GM19467 (cell line): Measurements from ENCODE around the gene KRT74.

Experiments used
- ATAC-seq: cut with Tn5 transposase; IDR thresholded peaks from one replicate; pipeline ENCODE4 v1.9.1; 2021; ENCODE audit warnings: mild to moderate bottlenecking, moderate library complexity; ENCODE audit not compliant: unreplicated experiment

KRT74 gene

DNA sequence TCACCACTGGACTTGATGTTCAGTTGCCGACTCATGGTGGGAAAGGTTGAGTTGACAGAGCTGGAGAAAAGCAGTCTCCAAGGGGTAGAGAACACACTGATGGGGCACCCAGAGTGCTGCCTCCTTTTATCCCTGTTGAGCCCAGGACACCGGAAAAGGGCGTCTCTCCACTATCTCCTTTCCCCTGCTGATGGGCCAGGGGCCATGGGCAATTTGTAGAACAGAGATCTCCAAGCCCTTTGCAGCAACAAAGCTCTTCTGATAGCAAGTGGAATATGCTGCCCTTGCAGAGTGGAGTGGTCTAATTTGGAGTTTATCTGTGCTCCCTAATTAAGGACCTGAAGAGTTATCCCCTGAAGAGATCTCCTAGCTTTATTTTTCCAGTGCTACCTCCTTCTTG is at the start of gene KRT74:
Gene KRT74 (minus strand): TSS at position 101 of the 400 bp plus-strand sequence. CDS start 66 bp downstream, at position 35.
- ATAC-seq = no peak

DNA sequence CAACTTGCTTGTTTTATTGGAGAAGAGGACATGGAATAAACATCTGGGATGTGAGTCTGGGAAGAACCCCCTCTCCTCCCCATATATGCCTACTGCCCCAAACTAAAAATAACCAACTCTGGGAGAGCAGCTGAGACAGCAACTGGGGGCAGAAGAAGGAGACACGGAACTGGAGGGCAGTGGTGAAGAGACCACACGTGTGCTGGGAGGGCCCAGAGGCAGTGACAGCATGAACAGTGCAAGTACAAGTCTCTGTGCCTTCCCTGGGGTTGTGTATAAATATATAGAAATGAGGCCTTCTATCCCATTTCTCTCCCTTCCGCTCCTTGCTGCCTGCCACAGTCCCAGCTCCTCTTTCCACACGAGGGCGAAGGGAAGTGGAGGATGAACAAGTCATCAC is 48.7 kb upstream of the KRT74 start:
- ATAC-seq = no peak

DNA sequence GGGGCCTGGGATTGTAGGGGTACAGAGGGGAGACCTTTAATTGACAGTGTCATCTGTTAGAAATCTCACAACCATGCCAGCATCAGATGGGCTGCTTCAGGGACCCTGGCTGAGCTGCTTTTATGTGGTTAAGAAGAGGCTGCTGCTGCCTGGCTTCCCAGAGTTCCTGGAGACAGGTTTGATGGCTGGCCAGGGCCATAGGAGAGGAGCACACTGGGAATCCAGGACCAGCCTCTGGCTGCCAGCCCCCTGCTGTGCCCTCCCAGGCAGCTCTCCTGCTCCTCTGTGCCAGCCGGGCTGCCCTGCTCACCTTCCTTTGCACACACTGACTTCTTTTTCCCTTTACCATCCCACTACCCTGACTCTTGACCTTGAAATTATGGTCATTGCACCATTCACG is 45.2 kb upstream of the KRT74 start:
- no peak for ATAC-seq

- ATAC-seq = no peak
Observed at GRCh38 chr12:52618216-52618615, 44.6 kb upstream of the KRT74 start, which contains the start of gene KRT73. Gene KRT73 (minus strand): TSS chr12:52618559. CDS start chr12:52618524, 35 bp downstream.

GRCh38 chr12:52617403-52617785 is 43.8 kb upstream of the KRT74 start:
- ATAC-seq = no peak

DNA sequence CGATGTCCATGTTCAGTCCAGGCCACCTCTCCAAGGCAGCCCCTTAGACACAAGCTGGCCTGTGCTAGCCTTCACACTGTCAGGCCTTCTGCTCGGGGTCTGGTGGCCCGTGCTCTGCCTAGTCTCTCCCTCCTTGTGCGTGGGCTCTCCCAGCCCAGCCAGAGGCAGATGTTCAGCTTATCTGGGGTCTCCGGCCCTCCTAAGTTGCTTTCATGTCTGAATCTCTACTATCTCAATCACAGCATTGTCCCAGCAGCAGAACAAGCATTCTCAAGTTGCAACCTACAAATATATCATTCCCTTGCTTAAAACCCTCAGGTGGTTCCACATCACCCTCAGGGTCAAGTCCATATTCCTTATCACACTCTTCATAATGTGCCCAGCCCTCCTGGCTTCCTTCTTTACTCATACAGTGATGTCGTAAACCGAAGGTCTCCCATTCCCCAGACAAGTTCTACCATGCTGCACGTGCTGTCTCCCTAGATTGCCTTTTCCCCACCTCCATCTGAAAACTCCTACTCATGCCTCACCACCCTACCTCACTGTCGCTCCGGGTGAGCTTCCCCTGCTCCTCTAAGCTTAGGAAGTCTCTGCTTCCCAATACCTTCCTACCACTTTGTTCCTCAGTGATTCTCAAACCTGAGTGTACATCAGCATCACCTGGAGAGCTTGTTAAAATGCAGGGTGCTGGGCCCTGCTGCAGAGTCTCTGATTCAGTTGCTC is 43.2 kb upstream of the KRT74 start:
- no peak for ATAC-seq

DNA sequence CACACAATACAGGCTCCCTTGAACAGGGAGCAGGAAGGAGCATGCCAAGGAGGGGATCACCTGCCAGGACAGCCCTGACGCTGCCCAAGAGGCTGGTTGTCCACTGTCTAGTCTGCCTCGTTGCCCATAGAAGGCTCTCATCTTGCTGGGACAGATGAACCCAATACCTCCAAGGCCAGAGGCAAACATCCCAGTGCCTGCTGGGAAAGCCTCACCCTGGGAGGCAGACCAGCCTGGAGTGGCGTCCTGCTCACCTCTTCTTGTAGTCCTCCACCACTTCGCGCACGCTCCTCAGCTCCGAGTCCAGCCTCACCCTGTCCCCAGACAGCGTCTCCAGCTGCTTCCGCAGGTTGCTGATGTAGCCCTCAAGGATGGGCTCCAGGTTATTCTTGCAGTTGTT is 42.3 kb upstream of the KRT74 start:
- ATAC-seq = no peak

DNA sequence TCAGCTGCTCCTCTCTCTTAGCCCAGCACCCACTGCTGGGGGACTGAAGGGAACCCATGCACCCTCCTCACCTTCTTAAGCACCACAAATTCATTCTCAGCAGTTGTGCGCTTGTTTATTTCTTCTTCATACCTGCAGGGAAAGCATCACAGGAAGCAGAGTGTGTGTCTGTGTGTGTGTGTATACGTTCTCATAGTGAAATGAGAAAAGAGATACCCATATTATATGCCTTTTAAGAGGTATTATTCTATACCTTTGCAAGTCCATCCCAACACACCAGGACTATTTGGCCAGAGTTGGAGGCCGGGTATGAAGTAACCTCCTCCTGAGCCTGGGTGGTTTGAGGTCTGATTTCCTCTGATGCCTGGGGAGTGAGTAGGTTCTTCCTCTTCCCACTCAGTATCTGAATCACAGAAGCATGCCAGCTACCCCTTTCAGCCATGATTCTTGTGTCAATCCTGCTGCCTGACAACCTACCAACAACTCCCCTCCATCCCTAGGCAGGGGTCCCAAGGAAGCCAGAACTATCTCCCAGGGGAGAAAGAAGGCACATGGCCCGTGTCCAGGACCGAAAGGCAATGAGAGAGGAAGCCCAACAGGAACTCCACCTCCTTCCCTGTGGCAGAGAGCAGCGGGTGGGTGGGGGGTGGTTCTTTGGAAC is 41.7 kb upstream of the KRT74 start:
- no peak for ATAC-seq

DNA sequence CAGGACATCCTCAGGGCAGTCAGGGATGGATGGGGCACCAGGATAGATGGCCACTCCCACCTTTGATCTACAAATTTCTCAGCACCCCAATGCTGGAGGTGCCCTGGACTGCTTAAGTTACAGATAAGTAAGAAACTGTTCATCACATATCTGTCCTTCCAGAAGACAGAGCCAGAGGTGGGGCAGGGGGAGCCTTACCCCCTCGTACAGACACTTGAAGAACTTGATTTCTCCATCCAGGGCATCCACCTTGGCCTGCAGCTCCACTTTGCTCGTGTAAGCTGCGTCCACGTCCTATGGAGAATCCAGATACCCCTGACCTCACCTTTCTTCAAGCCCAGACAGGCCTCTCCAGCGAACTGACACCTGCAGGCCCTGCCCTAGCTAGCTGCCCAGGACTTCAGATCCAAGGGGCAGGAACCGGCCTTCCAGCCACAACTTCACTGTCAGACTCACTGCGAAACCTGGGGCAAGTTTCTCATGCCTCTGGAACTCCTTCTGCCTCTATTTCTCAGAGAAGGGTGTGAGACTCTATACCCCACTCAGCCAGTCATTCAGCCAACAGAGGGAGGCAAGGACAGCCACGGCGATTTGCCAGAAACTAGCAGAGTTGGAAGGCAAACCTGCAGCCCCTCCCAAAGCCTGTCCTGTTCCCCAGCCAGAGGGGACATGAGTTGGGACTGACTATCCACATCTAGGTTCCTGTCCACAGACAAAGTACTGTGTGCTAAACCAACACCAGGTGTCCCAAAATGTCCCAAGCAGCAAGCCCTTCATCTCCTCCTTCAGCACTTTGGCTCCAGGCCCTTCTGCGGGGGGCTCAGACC is 41.0 kb upstream of the KRT74 start:
- ATAC-seq = no peak

DNA sequence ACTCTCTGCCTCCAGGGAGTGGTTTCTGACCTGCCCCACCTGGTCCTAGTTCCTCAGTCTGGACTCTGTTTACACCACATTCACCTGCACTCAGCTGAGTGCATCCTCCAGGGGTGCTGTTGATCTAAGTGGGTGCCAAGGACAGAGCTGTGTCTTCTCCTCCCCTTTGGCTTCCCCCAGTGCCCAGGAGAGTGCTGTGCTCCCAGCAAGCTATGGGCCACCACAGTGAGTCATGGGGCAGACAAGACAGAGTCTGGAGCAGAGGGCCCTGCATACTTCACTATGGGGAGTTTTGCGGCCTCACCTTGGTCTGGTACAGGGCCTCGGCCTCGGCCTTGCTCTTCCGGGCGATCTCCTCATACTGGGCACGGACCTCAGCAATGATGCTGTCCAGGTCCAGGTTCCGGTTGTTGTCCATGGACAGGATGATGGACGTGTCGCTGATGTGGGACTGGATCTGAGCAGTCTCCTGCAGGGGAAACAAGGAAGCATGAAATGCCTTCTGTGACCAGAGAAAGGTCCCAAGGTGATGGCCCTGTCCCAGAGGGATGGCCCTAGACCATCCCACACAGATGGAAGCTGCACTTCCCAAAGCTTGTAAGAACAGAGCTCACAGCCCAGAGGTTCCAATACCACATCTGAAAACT is 39.9 kb upstream of the KRT74 start:
- no peak for ATAC-seq

DNA sequence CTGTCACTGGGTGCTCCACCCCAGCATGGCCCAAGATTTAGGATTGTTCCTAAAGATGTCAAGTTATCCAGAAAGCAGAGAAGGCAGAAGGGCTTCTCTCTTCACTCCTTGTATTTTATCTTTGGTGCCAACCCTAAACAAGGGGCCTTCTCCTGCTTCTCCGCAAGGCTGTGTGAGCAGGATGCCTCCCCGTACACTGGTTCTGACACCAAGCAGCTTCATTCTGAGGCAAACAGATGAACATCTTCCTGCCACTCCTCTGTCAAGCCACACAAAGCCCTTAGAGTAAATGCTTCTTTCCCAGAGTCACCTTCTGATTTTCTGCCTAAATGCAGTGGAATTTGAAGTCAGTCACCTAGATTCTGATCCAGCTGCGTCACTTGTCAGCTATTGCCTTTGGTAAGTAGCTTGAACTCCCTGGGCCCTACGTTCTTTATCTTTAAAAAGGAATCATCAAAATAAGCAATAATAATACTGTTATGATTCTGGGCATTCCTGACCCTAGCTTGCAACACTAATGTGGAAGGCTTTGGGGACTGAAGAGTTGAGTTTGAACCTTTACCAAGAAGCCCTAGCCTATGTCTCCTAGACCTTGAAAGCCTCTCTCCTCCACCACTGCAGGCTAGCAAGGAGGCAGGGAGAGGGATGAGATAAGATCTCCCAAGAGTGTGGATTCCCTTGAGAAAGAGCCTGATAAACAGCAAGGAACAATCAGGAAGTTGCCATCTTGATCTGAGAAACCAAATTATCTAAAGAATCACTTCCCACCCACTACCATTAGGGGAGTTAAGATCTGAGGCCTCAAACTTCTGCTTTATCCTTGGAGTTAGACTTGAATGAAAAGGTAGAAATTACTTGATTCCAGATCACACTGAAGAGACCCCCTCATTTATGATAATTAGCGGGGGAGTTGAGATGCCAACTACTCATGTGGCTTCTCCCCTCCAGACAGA is 39.1 kb upstream of the KRT74 start:
- ATAC-seq = no peak

DNA sequence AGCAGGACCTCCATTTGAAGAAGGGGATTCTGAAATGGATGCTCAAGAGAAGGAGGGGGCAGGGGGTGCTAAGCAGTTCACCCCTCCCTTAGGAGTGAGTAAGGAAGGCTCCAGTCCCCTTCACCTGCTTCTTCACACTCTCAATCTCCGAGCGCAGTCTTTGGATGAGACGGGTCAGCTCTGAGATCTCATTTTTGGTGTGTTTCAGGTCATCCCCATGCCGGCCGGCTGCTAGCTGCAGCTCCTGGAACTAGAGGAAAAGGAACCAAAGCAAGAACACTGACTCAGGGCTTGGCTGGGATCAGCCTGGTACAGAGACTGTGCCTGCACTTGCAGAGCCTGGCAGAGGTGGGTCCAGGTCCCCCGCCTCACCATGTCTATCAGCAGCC is 37.4 kb upstream of the KRT74 start:
- no peak for ATAC-seq

DNA sequence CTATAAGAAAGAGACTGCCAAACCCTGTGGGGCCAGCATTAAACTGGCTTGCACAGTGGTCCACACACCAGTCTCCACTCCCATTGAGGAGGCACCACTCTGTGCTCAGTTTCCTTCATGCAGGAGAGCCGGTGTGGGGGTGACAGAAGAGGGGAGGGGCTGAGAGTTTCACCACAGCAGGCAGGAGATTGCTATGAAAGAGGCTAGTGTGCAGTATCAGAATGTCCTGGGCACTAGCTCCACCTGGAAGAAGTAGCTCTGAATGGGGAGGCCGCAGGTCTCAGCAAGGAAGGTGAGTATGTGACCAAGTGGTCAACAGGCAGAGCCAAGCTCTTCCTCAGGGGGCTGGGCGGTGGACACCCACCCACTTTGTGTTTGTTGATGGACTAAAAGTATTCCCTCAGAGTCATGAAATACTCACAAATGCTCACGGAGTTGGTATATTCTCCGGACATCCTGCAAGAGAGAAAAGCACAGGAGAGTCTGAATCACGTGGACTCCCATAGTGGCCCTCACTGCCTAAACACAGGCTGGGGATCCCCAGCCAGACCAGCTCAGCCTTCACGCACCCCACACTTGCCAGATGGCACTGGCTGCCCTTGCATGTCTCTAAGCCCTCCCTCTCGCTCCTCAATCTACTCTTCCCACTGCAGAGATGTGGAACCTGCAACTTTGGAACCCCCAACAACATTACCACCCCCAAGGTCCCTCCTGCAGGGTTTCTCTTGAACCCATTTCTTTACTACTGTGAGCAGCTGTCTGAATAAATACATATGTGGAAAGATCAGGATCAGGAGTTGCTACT is 35.4 kb upstream of the KRT74 start:
- no peak for ATAC-seq

GRCh38 chr12:52608161-52608560 is 34.5 kb upstream of the KRT74 start:
- ATAC-seq = no peak

DNA sequence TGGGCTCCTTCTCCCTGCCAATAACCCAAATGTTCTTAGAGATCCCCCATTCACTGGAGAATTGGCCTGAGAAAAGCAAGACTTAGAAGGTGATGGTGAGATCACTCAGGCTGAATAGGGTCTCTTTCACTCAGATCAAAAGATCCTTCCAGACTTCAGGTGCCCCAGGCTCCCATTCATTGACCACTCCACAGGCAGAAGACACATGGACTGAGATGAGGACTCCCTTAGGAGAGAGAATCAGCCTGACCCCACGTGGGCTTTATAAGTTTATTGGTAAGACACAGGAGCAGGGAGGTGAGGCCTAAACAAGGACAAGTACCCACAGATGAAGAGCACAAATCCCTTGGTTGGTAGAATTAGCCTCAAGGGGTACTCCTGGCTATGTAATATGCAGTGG is 33.7 kb upstream of the KRT74 start:
- no peak for ATAC-seq

GRCh38 chr12:52606581-52607218 is 33.1 kb upstream of the KRT74 start:
- no peak for ATAC-seq

DNA sequence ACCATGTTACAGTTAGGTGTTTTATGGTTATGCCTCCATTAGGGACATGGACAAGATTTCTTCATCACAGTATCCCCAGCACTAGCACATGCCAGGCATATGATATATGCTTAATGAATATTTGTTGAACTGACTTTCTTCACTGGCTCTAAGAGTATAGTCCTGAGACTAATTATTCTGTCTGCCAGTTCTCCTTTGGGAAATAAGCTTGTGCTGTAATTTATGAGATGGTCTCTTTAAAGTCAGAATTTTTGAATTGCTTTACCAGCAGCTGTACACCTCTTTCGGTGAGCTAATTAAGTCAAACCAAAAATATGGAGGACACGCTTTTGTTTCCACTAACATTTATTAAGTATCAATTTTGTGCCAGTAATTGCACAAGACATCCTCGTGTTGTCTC is 32.5 kb upstream of the KRT74 start:
- no peak for ATAC-seq

DNA sequence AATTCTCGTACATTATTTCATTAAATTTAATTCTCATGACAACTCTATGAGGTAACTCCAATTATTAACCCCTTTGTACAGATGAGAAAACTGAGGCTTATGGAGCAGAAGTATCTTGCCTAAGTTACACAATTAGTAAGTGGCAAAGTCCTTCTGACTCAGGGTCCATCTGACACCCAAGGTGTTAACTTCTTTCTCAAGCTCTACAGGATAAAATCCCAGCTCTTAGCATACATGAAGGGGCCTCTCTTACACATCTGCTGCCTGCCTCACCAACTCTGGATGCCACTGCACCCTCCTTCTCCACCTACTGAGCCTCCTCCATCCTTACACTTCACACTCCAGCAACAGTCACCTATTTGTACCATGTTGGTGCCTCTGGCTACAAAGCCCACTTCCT is 31.9 kb upstream of the KRT74 start:
- no peak for ATAC-seq

- no peak for ATAC-seq
Observed at GRCh38 chr12:52604859-52605258, 31.2 kb upstream of the KRT74 start.
